Upper lobe of left lung (tissue), 6 donors: ENCODE measurements around the gene CHSY1. TPM values are rescaled to one million over a fixed set of nuclear protein-coding genes. Genes with fewer than 3 reads are reported as not detected.
A peak's percentile ranks its signal among the peaks of the same experiment; 100 is the strongest.

Experiments
- ATAC-seq, 2 donors: fragments of 200-7000 bp; cut with Tn5 transposase; one replicate each; pipeline ENCODE4 v1.9.1; 2022; ENCODE audit warnings: mild to moderate bottlenecking in 2 of 2, moderate library complexity in 2 of 2; ENCODE audit not compliant: low FRiP score in 2 of 2
- DNase-seq, 2 donors: peaks; one replicate each; pipeline ENCODE4 v3.0.0-alpha.2; 2019 to 2020
- H3K27ac ChIP-seq, 4 donors: fragments of 200-600 bp; sonication (generic); one replicate each; pipeline ENCODE4 v1.5.1; 2016 to 2019
- H3K27me3 ChIP-seq, 4 donors: fragments of 200-600 bp; sonication (generic); one replicate each; pipeline ENCODE4 v1.5.1; 2017 to 2019
- H3K36me3 ChIP-seq, 4 donors: fragments of 200-600 bp; sonication (generic); one replicate each; pipeline ENCODE4 v1.5.1; 2016 to 2019
- H3K4me1 ChIP-seq, 4 donors: fragments of 200-600 bp; sonication (generic); one replicate each; pipeline ENCODE4 v1.5.1; 2018 to 2019
- H3K4me3 ChIP-seq, 4 donors: fragments of 200-600 bp; sonication (generic); one replicate each; pipeline ENCODE4 v1.5.1; 2017 to 2019; ENCODE audit warnings: mild to moderate bottlenecking in 2 of 4, moderate library complexity in 1 of 4
- H3K9me3 ChIP-seq, 4 donors: fragments of 200-600 bp; sonication (generic); one replicate each; pipeline ENCODE4 v1.5.1; 2018 to 2019
- CTCF ChIP-seq, 6 experiments: fragments of 450-650 bp in 4 of 6; fragments of 200-600 bp in 2 of 6; sonication (generic) in 2 of 6; IDR thresholded peaks; one replicate each; pipeline ENCODE4 v1.5.1; 2016 to 2019; ENCODE audit warnings: antibody characterized with exemption in 6 of 6
- EP300 ChIP-seq, 4 donors: sonication (generic); formaldehyde crosslinking; IDR thresholded peaks; one replicate each; pipeline ENCODE4 v1.5.1; 2017; ENCODE audit warnings: antibody characterized with exemption in 4 of 4, control low read depth in 2 of 4
- POLR2A ChIP-seq, 4 donors: fragments of 450-650 bp; IDR thresholded peaks; one replicate each; pipeline ENCODE4 v1.5.1; 2016 to 2017; ENCODE audit warnings: antibody characterized with exemption in 4 of 4, mild to moderate bottlenecking in 2 of 4
- POLR2AphosphoS5 ChIP-seq, 2 donors: sonication (generic); formaldehyde crosslinking; IDR thresholded peaks; one replicate each; pipeline ENCODE4 v1.5.1; 2017; ENCODE audit warnings: antibody characterized with exemption in 2 of 2
- WGBS, 2 donors: methylation state at CpG; one replicate each; pipeline ENCODE4 v1.1.5; 2017 to 2018; 5-methylcytosine and 5-hydroxymethylcytosine counted together
- total RNA-seq, 6 donors: library from RNA; depleted of rRNA in 4 of 6; stranded (reverse); fragments of >200 nt in 4 of 6; gene quantifications; one replicate each; pipeline versions ENCODE4 v1.1.0 to v1.2.1, GENCODE V29; 2016 to 2021
- donor health status: DM: no; HTN: no; CAD: no; lungs with moderate emphysema.
- donor health status: DM: no; HTN: yes; CAD: no; lungs with severe emphysema.

CHSY1 gene
- total RNA-seq, 6 donors from 2014 or later: 12.4 to 38.3 (median 23.7) TPM

- H3K9me3 ChIP-seq: no peaks in the 10 kb centered on the region
- 81 to 88% methylated on average over 9 of the region's 9 CpGs for WGBS, 2 donors
- DNase-seq (no peak), ATAC-seq (no peak)
- TF ChIP-seq POLR2A (IDR thresholded peaks at IDR 0.05) (no peak), EP300 (IDR thresholded peaks at IDR 0.05) (no peak), CTCF (IDR thresholded peaks at IDR 0.05) (no peak), POLR2AphosphoS5 (IDR thresholded peaks at IDR 0.05) (no peak)
- no peaks in the 10 kb centered on the region for H3K27me3 ChIP-seq
- no peak overlapping the region for H3K4me3 ChIP-seq
- no peaks in the 10 kb centered on the region for H3K36me3 ChIP-seq
- H3K27ac ChIP-seq: peak overlapping the region; percentile 65 to 76 (median 74)
- H3K4me1 ChIP-seq: peaks cover 37 to 72% (median 58%) of the 10 kb centered on the region in 4 donors
These were observed 51.7 kb downstream of the CHSY1 start for GRCh38 chr15:101200181-101200580.

- no peak for TF ChIP-seq POLR2AphosphoS5 (IDR thresholded peaks at IDR 0.05)
- TF ChIP-seq EP300 (IDR thresholded peaks at IDR 0.05): no peak
- no peak for TF ChIP-seq POLR2A (IDR thresholded peaks at IDR 0.05)
- TF ChIP-seq CTCF (IDR thresholded peaks at IDR 0.05): no peak
- DNase-seq: no peak
- Histone ChIP-seq H3K27ac (peak overlapping the region; percentile 65 to 76 (median 74)), H3K36me3 (no peaks in the 10 kb centered on the region), H3K27me3 (no peaks in the 10 kb centered on the region), H3K4me3 (no peak overlapping the region), H3K9me3 (no peaks in the 10 kb centered on the region), H3K4me1 (peaks cover 45 to 73% (median 63%) of the 10 kb centered on the region in 4 donors)
- ATAC-seq: no peak
- 72% methylated on average over 4 to 6 of the region's 6 CpGs for WGBS, 2 donors
These were observed 53.0 kb downstream of the CHSY1 start for GRCh38 chr15:101198800-101199199.

- Histone ChIP-seq H3K9me3 (no peaks in the 10 kb centered on the region), H3K36me3 (no peaks in the 10 kb centered on the region), H3K27ac (peak overlapping the region in 3 of 4 donors; percentile 73 to 76 (median 74)), H3K27me3 (no peaks in the 10 kb centered on the region), H3K4me1 (peaks cover 47 to 73% (median 63%) of the 10 kb centered on the region in 4 donors), H3K4me3 (no peak overlapping the region)
- DNase-seq (no peak), ATAC-seq (no peak)
- 87 to 92% methylated on average over 16 of the region's 16 CpGs for WGBS, 2 donors
- no peak for TF ChIP-seq POLR2AphosphoS5 (IDR thresholded peaks at IDR 0.05)
These were observed 53.7 kb downstream of the CHSY1 start for GRCh38 chr15:101198031-101198575.

GRCh38 chr15:101194546-101195125 is 57.2 kb downstream of the CHSY1 start:
- Histone ChIP-seq H3K36me3 (no peaks in the 10 kb centered on the region), H3K27ac (peak overlapping the region in 3 of 4 donors; percentile 69 to 76 (median 73)), H3K9me3 (no peaks in the 10 kb centered on the region), H3K27me3 (no peaks in the 10 kb centered on the region), H3K4me1 (peaks cover 35 to 68% (median 51%) of the 10 kb centered on the region in 4 donors), H3K4me3 (no peak overlapping the region)
- ATAC-seq: no peak
- WGBS, 2 donors: 52 to 65% methylated on average over 8 of the region's 8 CpGs
- no peak for DNase-seq
- TF ChIP-seq POLR2AphosphoS5 (IDR thresholded peaks at IDR 0.05) (no peak), POLR2A (IDR thresholded peaks at IDR 0.05) (no peak), CTCF (IDR thresholded peaks at IDR 0.05) (no peak), EP300 (IDR thresholded peaks at IDR 0.05) (no peak)

- Histone ChIP-seq H3K9me3 (no peaks in the 10 kb centered on the region), H3K27me3 (no peaks in the 10 kb centered on the region), H3K4me1 (peaks cover 30 to 64% (median 47%) of the 10 kb centered on the region in 4 donors), H3K36me3 (no peaks in the 10 kb centered on the region), H3K27ac (peak overlapping the region; percentile 69 to 76 (median 71)), H3K4me3 (peak overlapping the region in 2 of 4 donors; percentile 1 to 19)
- ATAC-seq (peak; percentile 6), DNase-seq (no peak)
- WGBS, 2 donors: 48 to 55% methylated on average over 9 to 10 of the region's 10 CpGs
- TF ChIP-seq CTCF (IDR thresholded peaks at IDR 0.05): no peak
- no peak for TF ChIP-seq POLR2AphosphoS5 (IDR thresholded peaks at IDR 0.05)
- no peak for TF ChIP-seq POLR2A (IDR thresholded peaks at IDR 0.05)
- TF ChIP-seq EP300 (IDR thresholded peaks at IDR 0.05): no peak
These were observed 57.9 kb downstream of the CHSY1 start for GRCh38 chr15:101193806-101194545.
